HT1080 (cell line): ENCODE measurements around the gene ARHGAP42. TPM values are rescaled to one million over a fixed set of nuclear protein-coding genes. Genes with fewer than 3 reads are reported as not detected.

ENCODE experiments used
- DNase-seq: peaks from one replicate; pipeline ENCODE4 v3.0.0-alpha.2; 2015; ENCODE audit warnings: low read depth
- total RNA-seq: library from RNA; depleted of rRNA; stranded (reverse); fragments of >200 nt; shearing (Covaris generic); gene quantifications from 2 replicates; pipeline ENCODE4 v1.2.3, GENCODE V29; 2014

ARHGAP42 gene
- total RNA-seq, 1 experiment from 2014 or later = 9.9 TPM

DNA sequence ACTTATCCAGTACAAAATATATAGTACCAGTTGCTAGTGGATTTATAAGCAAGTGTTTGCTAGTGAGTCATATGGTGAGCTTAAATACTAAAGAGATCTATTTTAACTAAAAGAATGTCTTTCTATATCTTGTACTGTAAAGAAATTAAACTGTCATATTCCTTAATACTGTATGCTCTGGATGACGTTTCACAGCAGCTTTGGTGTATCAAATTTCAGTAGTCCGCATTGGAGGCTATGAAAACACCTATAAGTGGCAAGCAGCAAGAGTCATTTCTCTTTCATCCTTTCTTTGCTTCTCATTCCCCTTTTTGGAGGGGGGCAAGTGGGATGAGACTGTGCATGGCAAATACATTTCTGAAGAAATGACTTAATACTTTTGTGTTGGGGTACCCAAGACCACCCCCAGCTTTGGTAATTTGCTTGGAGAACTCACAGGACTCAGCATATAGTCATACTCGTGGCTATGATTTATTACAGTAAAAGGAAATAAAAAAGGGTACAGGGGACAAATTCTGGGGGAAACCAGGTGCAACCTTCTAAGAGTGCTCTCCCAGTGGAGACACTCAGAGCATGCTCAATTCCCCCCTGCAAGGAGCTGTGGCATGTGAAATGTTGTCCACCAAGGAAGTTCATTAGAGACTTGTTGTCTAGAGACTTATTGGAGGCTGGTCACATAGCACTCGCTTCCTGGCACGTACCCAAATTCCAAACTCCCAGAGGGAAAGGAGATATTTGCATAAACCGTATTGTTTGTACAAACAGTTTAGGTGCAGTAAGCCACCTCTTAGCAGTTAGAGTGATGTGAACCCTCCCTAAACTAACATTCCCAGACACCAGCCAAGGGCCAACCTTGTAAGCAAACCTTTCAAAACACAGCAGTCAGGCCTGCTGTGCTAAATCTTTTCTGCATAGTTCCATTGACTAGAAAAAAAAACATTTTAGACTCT lies 231.7 kb downstream of the ARHGAP42 start:
- no peak for DNase-seq

DNA sequence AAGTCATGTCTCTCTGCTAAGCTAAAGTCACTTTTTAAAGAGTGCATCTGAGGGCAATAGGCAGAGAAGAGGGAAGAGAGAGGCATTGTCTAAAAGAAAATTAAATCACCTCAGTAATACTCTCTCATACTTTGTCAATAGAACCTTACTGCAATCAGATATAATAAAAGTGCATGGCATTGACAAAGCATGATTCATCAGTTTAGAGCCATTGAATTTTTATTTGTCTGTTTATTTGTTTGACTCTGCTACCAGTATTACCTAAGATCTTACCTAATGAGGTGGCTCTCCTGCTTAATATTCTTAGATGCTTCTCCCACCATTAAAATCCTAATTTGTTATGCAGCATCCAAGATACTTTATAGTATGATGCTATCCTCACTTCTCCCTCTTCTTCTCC lies 233.5 kb downstream of the ARHGAP42 start:
- no peak for DNase-seq

DNA sequence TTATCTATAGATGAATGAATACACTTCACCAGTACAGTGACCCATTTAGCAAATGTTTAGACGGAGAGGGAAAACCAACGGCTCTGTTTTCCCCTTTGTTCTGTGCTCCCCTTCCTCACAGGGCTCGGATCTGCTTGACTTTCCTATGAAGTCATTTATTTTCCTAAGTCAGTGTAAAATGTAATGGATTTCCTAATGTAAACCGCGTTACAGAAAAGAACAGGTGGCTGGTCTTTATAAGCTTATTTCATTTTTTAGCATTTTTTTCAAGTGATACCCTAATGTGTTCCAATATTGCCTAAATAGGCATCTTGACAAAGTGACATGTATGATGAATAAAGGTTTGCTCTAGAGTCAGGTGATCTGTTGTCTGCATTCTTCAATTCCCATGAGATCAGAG lies 235.0 kb downstream of the ARHGAP42 start:
- no peak for DNase-seq

DNA sequence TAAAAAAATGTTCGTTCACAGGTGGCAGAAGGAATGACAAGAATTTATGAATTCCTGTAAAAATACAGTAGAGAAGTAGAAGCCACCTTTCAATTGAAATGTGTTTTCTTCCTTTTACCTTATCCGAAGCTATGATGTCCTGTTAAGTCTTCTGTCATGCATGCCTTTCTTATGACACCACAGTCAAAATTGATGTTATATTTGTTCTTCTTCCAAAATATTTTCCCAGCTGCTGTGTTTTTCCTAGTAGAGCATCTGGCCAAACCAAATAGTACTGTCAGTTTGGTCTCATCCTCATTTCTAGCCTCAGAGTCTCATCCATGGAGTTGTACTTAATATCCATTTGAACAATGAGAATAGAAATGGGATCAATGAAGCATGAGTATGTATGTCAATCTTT lies 236.5 kb downstream of the ARHGAP42 start:
- DNase-seq = no peak

DNA sequence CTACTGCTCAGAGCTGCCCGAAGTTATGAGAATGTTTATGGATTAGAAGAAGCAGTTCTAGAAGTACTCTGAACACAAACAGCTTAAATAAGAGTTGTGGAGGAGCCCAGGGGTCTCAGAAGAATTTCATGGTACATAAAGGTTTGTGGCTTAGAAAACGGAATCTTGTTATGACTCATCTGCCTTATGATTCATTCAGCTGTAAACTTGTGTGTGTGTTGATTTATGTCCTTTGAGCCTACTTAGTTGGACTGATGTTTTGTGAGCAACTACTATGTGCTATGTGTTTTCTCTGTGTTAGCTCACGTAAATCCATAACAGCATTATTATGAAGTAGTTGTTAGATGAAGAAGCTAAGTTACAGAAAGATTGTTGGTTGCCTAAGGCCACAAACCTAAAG lies 238.8 kb downstream of the ARHGAP42 start:
- peak; percentile 85 for DNase-seq

DNA sequence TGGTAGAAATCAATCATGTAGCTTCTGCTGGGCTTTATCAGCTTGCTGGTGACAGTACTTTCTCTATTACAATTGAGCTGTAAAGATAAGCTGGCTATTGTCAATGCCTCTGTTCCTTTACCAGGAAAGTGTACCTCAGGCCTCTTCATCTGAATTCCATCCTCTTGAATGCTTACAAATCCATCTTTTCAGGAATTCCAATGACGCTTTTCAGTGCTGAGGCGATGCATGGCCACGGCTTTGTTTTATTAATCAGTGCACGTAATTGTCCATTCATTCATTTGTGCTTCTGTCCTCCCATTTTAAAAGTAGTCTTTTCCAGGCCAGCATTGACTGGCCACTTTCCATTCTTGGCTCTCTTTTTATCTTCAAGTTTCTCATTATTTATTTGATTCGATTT lies 240.5 kb downstream of the ARHGAP42 start:
- no peak for DNase-seq

DNA sequence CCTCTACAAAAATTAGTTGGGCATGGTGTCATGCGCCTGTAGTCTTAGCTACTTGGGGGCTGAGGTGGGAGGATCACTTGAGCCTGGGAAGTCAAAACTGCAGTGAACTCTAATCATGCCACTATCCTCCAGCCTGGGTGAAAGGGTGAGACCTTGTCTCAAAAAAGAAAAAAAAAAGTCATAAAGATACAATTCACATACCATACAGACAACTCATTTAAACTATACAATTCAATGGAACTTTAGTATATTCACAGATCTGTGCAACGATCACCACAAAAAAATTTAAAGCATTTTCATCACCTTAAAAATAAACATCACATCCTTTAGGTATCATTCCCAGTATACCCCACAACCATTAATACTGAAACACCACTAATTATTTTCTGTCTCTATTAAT lies 241.3 kb downstream of the ARHGAP42 start:
- DNase-seq = no peak

DNA sequence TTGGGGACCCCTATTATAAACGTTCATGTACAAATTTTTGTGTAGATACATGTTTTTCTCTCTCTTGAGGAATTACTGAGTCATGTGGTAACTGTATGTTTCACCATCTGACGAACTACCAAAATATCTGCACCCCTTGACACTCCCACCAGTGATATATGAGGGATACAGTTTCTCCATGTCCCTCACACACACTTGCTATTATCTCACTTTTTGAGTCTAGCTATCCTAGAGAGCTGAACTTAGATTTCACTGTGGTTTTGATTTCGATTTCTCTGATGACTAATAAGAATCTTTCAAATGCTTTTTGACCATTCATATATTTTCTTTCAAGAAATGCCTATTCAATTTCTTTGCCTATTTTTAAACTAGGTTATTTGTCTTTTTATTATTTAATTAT lies 242.3 kb downstream of the ARHGAP42 start:
- peak; percentile 64 for DNase-seq

DNA sequence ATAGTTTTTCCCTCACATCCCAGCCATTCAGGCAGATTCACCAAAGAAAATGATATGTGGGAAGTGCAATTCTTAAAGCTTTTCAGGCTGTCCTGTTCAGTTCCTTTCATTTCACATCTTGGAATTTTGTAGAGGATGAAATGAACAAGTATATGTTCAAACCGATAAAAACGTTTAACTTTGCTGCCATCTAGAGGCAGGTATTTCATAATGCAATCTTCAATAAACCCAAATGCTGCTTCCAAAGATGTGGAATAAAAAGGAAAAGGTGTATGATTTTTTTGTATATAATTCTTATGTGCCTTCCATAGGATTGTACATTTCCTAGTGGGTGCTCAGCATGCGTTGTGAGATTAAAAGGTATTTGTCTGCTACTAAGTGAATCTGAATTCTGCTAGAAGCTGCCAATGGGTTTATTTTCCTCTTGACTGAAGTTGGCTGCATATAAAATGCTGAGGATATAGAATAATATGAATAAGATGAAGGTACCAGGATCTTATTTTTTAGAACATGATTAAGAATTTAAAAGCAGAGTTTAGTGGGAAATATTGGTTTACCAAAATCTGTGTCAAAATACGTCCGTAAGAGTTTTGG lies 243.2 kb downstream of the ARHGAP42 start:
- DNase-seq = peak; percentile 59

DNA sequence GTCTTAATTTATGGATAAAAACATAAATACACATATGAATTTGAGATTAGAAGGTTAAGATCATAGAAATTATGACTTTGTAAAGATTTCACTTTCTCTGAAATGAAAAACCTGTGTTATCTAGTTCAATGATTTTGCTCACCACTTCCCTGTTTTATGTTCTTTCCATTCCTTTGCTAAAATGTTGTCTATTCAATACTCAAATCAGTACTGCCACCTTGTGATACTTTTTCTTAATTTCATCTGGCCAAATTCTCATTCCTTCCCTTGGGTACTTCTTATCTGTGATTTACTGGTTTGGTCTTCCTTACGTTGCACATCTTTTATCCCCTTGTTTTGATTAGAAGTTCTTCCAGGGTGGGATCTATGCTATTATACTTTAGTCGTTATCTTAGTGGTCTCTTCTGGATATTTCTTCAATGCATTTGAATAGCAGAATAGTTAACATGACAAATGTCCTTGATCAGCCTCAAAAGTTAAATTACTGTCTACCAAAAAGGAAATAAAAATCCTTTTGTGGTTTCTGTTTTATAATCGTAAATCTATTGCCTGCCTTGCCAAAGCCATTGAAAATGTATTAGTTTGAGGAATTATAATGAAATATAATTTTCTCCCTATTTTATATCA lies 245.5 kb downstream of the ARHGAP42 start:
- DNase-seq = peak; percentile 52

DNA sequence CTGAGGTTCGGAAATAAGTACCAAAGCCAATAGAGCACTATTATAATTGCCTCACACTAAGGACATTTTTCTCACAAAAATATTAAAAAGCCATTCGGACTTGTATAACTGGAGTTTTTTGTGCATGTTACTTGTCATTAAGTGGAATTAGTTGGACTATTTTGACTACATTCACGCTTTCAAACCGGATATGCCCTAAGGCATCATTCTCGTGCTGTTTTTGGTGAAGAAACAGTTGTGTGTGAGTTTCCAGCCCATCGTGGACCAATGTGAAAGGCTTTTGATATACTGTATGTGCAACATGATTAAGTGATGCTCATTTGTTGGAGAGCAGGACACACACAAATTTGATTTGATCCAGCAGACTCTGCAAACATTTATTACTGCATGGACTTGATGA lies 249.7 kb downstream of the ARHGAP42 start:
- DNase-seq = no peak

DNA sequence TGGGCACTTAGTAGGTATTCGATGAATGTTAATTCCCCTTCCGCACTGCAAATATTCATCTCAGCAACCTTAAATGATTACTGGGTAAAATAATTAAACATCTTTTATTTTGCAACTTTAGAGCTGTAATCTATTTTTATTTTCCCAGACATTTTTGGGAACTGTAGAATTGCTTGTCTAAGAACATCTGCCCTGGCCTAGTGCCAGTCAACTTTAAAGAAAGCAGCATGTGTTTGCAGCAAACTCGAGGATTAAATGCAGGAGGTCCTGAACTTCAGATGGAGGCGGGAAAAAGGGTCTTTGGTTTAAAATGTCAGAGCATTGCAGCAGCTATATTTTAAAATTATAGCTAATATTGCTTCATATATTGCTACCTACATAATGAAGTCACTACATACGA lies 252.5 kb downstream of the ARHGAP42 start:
- no peak for DNase-seq

DNA sequence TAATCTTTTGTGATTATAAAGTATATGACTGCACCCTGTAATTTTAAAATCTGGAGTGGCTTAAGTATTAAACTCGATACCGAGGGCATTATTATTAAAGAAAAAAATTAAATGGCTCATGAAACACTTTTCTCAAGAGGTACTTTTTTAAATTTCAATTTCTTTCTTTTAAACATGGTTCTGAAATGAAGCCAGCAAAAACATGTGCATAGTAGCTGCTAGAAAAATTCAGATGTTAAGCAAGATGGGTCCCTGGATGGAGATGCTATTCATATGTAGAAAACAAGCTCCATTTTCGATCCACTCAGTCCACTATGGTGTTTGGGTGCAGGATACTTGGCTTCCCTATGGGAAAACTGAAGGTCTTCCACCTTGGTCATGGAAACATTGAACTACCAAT lies 253.0 kb downstream of the ARHGAP42 start:
- DNase-seq = no peak

DNA sequence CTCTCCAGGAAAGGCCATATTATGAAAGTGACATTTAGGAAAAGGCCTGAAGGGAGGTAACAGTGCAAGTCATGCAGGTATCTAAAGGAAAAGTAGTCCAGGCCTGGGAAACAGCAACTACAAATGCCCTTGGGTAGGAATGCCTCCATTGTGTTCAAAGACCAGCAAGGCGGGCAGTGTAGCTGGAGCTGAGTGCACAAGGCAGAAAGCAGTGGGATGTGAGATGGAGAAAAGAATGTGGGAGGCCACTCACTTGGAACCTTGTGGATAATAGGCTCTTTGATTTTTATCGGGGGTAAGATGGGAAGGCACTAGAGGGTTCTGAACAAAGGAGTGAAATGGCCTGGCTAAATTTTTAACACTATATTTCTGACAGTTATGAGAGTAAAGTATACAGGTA lies 253.9 kb downstream of the ARHGAP42 start:
- no peak for DNase-seq

DNA sequence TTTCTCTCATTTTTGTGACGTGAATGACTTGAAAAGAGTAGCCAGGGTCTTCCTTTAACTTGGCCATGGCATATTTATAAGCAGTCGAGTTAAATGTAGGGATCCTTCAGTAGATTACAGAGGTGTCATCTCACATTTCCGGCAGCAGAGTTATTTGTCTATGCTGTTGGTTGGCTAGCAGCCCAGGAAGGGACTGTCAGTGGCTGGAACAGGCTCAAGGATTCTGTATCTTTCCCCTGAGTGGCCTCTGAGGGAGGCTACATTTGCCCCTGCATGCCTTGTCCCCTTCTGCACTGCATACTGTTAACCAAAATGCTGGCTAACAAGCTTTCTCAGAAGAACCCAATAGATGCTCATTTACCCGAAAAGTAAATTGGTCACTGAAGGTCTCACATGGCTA lies 254.9 kb downstream of the ARHGAP42 start:
- no peak for DNase-seq

DNA sequence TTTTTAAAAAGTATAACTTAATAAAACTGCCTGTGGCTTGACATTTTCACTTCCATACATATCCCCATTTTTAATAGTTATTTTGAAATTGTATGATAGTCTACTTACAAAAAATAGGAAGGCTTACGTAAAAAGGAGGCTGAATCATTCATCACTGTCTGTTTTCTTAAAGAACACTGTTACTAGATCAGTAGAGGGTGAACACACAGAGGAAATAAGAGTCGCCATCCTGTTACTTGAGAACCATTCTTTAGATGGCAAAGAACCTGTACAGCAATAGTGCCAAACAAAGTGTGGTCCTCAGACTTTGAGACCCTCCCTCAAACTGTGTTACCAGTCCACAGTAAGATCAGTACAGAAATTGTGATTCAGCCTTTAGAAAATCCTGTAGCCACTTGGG lies 261.8 kb downstream of the ARHGAP42 start:
- DNase-seq = no peak

DNA sequence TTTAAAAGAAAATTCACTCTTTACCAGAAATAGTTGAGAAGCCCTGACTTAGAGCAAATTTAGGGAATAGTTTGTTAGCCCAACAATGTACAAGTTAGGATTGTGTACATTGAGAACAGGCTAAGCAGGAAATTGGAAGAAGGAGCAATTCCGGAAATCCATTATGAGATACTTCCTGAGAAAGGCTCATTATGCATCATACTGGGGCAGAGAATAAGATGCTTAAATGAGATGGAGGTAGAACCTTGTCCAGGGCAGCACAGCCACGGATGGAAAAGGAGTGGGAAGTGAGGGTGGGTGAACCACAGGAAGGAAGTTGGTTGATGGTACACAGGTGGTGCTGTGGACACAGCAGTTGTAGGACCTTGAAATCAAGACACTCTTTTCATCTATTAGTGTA lies 262.4 kb downstream of the ARHGAP42 start:
- no peak for DNase-seq

DNA sequence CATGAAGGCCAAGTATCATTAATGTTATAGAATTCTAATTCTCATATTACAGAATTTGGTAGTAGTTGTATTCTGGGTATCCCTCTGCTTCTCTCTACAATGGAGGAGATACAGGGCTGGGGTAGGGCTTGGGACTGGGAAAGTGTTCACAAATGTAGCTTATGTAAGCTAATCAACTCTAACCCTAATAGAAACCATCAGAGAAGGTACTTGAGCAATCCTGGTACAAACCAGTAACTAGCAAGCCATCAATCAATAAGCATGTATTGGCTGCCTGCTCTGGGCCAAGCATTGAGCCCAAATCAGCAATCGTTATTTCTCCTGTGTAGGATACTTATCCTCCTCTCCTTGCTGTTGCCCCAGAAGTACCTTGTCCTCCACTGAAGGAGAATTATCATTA lies 268.2 kb downstream of the ARHGAP42 start:
- no peak for DNase-seq

DNA sequence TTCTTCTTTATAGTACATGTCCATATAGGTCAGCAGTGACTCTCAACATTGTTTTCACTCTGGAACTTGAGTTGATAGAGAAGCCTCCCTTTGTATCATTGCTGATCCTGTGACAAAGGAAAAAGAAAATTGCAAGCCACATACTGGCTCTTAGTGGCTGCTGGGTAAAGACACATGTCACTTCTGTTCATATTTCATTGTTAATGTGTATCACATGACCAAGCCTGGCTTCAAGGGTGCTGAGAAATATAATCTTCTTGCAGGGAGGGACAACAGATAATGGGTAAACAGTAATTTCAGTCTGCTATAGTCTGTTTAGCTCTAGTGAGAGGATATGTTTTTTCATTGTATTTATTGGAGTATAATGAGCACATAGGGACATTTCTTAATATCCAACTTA lies 269.3 kb downstream of the ARHGAP42 start:
- DNase-seq = no peak

DNA sequence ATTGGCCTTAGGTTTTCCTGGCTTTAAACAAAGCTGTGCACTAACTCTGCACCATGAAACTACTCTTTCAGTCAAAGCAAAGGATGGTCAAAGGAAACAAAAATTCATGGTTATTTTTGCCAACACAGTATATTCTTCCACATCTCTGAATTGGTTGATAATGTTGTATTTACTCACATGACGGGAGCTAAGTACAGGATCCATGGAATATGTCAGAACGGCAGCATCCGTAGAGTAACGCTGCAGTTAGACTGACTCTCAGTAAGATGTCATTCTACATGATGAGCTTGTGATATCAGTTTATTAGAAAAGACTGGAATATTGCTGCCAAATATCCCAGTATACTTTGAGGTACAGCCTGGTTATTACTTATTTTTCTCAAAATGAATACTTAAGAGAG lies 270.4 kb downstream of the ARHGAP42 start:
- no peak for DNase-seq

DNA sequence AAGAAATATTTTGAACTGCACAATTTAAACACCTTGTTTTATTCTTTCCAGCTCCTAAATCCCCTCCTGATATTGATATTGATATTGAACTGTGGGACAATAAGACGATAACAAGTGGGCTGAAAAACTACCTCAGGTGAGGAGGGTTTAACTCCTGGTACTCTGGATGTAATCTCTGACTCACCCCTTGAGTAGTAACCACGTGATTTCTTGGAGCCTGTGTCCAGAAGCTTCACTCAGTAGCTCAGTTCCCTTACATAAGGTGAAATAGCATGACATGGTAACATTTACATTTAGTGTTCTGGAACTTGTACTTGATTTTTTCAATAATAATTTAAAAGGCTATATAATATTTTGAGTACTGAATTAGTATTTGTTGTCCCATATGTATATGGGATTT lies 274.5 kb downstream of the ARHGAP42 start:
- no peak for DNase-seq

DNA sequence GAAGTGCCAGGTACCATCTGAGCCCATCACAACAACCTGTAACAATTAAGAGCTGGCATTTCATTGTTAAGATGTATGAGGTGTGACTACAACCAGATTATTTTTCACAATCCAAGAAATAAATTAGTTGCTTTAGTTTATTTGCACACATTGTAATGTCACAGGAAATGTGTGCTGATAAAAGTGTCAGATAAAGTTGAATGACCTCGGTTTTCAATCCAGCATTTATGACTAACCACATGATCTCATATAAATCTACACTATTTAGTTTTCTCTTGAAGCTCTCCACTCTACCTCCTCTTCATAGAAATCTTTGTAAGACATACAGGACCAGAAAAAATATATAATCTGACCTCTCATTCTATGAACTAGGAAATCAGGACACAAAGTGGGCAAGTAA lies 276.3 kb downstream of the ARHGAP42 start:
- no peak for DNase-seq

DNA sequence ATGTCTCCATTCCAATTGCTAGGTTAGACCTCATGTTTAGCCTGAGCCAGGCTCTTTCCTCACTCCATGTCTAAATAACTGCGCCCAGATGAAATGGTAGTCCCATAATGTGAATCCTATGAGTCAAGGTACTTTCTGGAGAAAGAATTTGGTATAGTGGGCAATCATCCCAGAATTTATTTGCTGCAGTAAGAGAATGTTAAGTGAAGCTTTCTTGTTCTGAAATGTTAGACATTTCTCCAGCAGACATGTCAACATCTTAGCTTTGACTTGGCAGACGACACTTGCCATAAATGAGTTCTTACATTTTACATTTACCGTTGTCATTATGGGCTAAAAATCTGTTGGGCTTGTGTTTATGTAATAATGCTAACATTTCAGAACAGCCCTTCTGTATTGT lies 277.3 kb downstream of the ARHGAP42 start:
- no peak for DNase-seq
